ENCODE measurements around the gene NR4A3.
"Not testable (repeated sequence)": the region's sequence is repeated elsewhere in the genome, so short reads cannot be mapped to it uniquely, and the experiment has no call there.

The NR4A3 gene

GRCh38 chr9:99821396-99822108 is at the start of gene NR4A3:
NR4A3 (plus strand) TSS chr9:99821885; CDS start chr9:99828043, 6,158 bp downstream.
- TF ChIP-seq CTCF (IDR thresholded peaks at IDR 0.05; ENCODE audit: insufficient read depth, low read depth, low read length, missing control alignments): peak; percentile 38
- DNase-seq (ENCODE audit: low read depth): peak; percentile 98
- H3K4me3 ChIP-seq (ENCODE audit: low read length): peak within 1 kb of the TSS; percentile 69

- no peak for TF ChIP-seq CTCF (IDR thresholded peaks at IDR 0.05; ENCODE audit: insufficient read depth, low read depth, low read length, missing control alignments)
- no peak overlapping the region for H3K4me3 ChIP-seq (ENCODE audit: low read length)
- no peak for DNase-seq (ENCODE audit: low read depth)
These were observed 48.1 kb upstream of the NR4A3 start for GRCh38 chr9:99773468-99774138.

GRCh38 chr9:99778308-99778707 is 43.4 kb upstream of the NR4A3 start:
- TF ChIP-seq CTCF (IDR thresholded peaks at IDR 0.05; ENCODE audit: insufficient read depth, low read depth, low read length, missing control alignments): no peak
- H3K4me3 ChIP-seq (ENCODE audit: low read length): no peak overlapping the region
- DNase-seq (ENCODE audit: low read depth): peak; percentile 84

- DNase-seq (ENCODE audit: low read depth): no peak
- no peak for TF ChIP-seq CTCF (IDR thresholded peaks at IDR 0.05; ENCODE audit: insufficient read depth, low read depth, low read length, missing control alignments)
- no peak overlapping the region for H3K4me3 ChIP-seq (ENCODE audit: low read length)
These were observed 42.8 kb upstream of the NR4A3 start for GRCh38 chr9:99778836-99779235.

GRCh38 chr9:99779277-99779676 is 42.4 kb upstream of the NR4A3 start:
- no peak overlapping the region for H3K4me3 ChIP-seq (ENCODE audit: low read length)
- TF ChIP-seq CTCF (IDR thresholded peaks at IDR 0.05; ENCODE audit: insufficient read depth, low read depth, low read length, missing control alignments): no peak
- no peak for DNase-seq (ENCODE audit: low read depth)

- DNase-seq (ENCODE audit: low read depth); H3K4me3 ChIP-seq (ENCODE audit: low read length): not testable (repeated sequence)
These were observed 39.3 kb upstream of the NR4A3 start for GRCh38 chr9:99782349-99782748.

GRCh38 chr9:99782962-99783718 is 38.5 kb upstream of the NR4A3 start:
- TF ChIP-seq CTCF (IDR thresholded peaks at IDR 0.05; ENCODE audit: insufficient read depth, low read depth, low read length, missing control alignments): no peak
- DNase-seq (ENCODE audit: low read depth): no peak
- no peak overlapping the region for H3K4me3 ChIP-seq (ENCODE audit: low read length)

All from epithelial cell of esophagus (primary cell).